Neural progenitor cell (in vitro differentiated cells): ENCODE measurements around the gene ZDHHC7. TPM values are rescaled to one million over a fixed set of nuclear protein-coding genes. Genes with fewer than 3 reads are reported as not detected.
A peak's percentile ranks its signal among the peaks of the same experiment; 100 is the strongest.

Experiments used
- DNase-seq: peaks from one replicate; pipeline ENCODE4 v3.0.0-alpha.2; 2016; ENCODE audit warnings: low spot score
- H2AFZ ChIP-seq: fragments of 200-600 bp; sonication (generic); replicated peaks from 2 replicates; pipeline ENCODE4 v1.6.1; 2016; ENCODE audit warnings: antibody characterized with exemption
- H3F3A ChIP-seq: fragments of 200-600 bp; sonication (generic); 2 replicates; pipeline ENCODE4 v1.6.1; 2016; ENCODE audit warnings: antibody characterized with exemption, low read depth
- H3K27ac ChIP-seq: fragments of 200-600 bp; sonication (generic); 2 replicates; pipeline ENCODE4 v1.5.1; 2016; ENCODE audit warnings: mild to moderate bottlenecking
- H3K27me3 ChIP-seq: fragments of 200-600 bp; sonication (generic); 2 replicates; pipeline ENCODE4 v1.6.1; 2016; ENCODE audit warnings: mild to moderate bottlenecking, moderate library complexity
- H3K36me3 ChIP-seq: fragments of 200-600 bp; sonication (generic); 2 replicates; pipeline ENCODE4 v1.5.1; 2016
- H3K4me1 ChIP-seq: fragments of 200-600 bp; sonication (generic); 2 replicates; pipeline ENCODE4 v1.6.1; 2016; ENCODE audit warnings: mixed run types
- H3K4me2 ChIP-seq: fragments of 200-600 bp; sonication (generic); 2 replicates; pipeline ENCODE4 v1.6.1; 2016
- H3K4me3 ChIP-seq: fragments of 200-600 bp; sonication (generic); 2 replicates; pipeline ENCODE4 v1.5.1; 2016
- H3K79me2 ChIP-seq: fragments of 200-600 bp; sonication (generic); 2 replicates; pipeline ENCODE4 v1.6.1; 2016; ENCODE audit warnings: low read depth
- H3K9ac ChIP-seq: fragments of 200-600 bp; sonication (generic); 2 replicates; pipeline ENCODE4 v1.6.1; 2016
- H3K9me3 ChIP-seq: fragments of 200-600 bp; sonication (generic); 2 replicates; pipeline ENCODE4 v1.5.1; 2016; ENCODE audit warnings: low read depth
- H4K20me1 ChIP-seq: fragments of 200-600 bp; sonication (generic); 2 replicates; pipeline ENCODE4 v1.6.1; 2016; ENCODE audit warnings: low read depth
- H3K27ac Mint-ChIP-seq: 3 replicates; pipeline ENCODE4 v1.8.0; 2021; ENCODE audit warnings: mixed read lengths
- H3K27me3 Mint-ChIP-seq: 2 replicates; pipeline ENCODE4 v1.8.0; 2022; ENCODE audit warnings: low read depth, mild to moderate bottlenecking, inconsistent platforms, moderate library complexity, mixed read lengths; ENCODE audit not compliant: insufficient read depth
- H3K36me3 Mint-ChIP-seq: 3 replicates; pipeline ENCODE4 v1.8.0; 2021; ENCODE audit warnings: mixed read lengths
- H3K4me1 Mint-ChIP-seq: 3 replicates; pipeline ENCODE4 v1.8.0; 2021; ENCODE audit warnings: mixed read lengths
- H3K4me3 Mint-ChIP-seq: 3 replicates; pipeline ENCODE4 v1.8.0; 2021; ENCODE audit warnings: mild to moderate bottlenecking, moderate library complexity, mixed read lengths
- H3K9me3 Mint-ChIP-seq: 3 replicates; pipeline ENCODE4 v1.8.0; 2020; ENCODE audit warnings: mixed read lengths
- CTCF ChIP-seq: fragments of 200-600 bp; sonication (generic); IDR thresholded peaks from 2 replicates; pipeline ENCODE4 v1.5.1; 2017; ENCODE audit warnings: antibody characterized with exemption, mild to moderate bottlenecking
- EZH2 ChIP-seq: fragments of 200-600 bp; sonication (generic); IDR thresholded peaks from 2 replicates; pipeline ENCODE4 v1.6.1; 2017; ENCODE audit warnings: antibody characterized with exemption, mild to moderate bottlenecking, moderate library complexity
- EZH2phosphoT487 ChIP-seq: fragments of 200-600 bp; sonication (generic); IDR thresholded peaks from 2 replicates; pipeline ENCODE4 v1.6.1; 2017; ENCODE audit warnings: antibody characterized with exemption
- total RNA-seq: library from RNA; depleted of rRNA; stranded (reverse); fragments of >200 nt; gene quantifications from 2 replicates; pipeline ENCODE4 v1.2.3, GENCODE V29; 2015; ENCODE audit warnings: low replicate concordance

The ZDHHC7 gene
- 53.3 and 57.0 TPM in 2 replicates for total RNA-seq

- H3K27ac Mint-ChIP-seq = peak within 1 kb of the TSS; percentile 96
- H3K27me3 ChIP-seq = no peaks in the 10 kb centered on the region
- H3K27ac ChIP-seq = peak within 1 kb of the TSS; percentile 79
- H2AFZ ChIP-seq = peak within 1 kb of the TSS; percentile 79
- H3K4me3 Mint-ChIP-seq = peak within 1 kb of the TSS; percentile 97
- no peaks in the 10 kb centered on the region for H3K9me3 ChIP-seq
- H3K9ac ChIP-seq = peak within 1 kb of the TSS; percentile 81
- H3K4me3 ChIP-seq = peak within 1 kb of the TSS; percentile 77
- H3K9me3 Mint-ChIP-seq = no peaks in the 10 kb centered on the region
- H3K4me1 Mint-ChIP-seq = peaks cover 20% of the 10 kb centered on the region
- H4K20me1 ChIP-seq = peaks cover 37% of the 10 kb centered on the region
- H3K36me3 ChIP-seq = no peaks in the 10 kb centered on the region
- H3K27me3 Mint-ChIP-seq = peaks cover 3% of the 10 kb centered on the region
- peaks cover 6% of the 10 kb centered on the region for H3K4me1 ChIP-seq
- TF ChIP-seq EZH2phosphoT487 (no peak), CTCF (peak; percentile 20), EZH2 (peak; percentile 36)
- H3K4me2 ChIP-seq = peak within 1 kb of the TSS; percentile 92
- H3K79me2 ChIP-seq = peaks cover 49% of the 10 kb centered on the region
- no peaks in the 10 kb centered on the region for H3K36me3 Mint-ChIP-seq
- H3F3A ChIP-seq = peaks cover 9% of the 10 kb centered on the region
- peak; percentile 94 for DNase-seq
Observed at GRCh38 chr16:85010931-85011845, at the start of gene ZDHHC7. Gene ZDHHC7, minus strand, starts transcription at chr16:85011535. Its CDS starts 20,917 bp downstream, at chr16:84990618.

GRCh38 chr16:85058909-85059308 is 47.6 kb upstream of the ZDHHC7 start:
- H3K27me3 ChIP-seq = no peaks in the 10 kb centered on the region
- TF ChIP-seq CTCF (no peak), EZH2 (no peak), EZH2phosphoT487 (no peak)
- Mint-ChIP-seq H3K4me3 (no peak overlapping the region), H3K27ac (no peak overlapping the region), H3K27me3 (peaks cover 6% of the 10 kb centered on the region), H3K9me3 (no peaks in the 10 kb centered on the region), H3K36me3 (no peaks in the 10 kb centered on the region), H3K4me1 (peaks cover 32% of the 10 kb centered on the region)
- no peak overlapping the region for H3K27ac ChIP-seq
- H2AFZ ChIP-seq = no peak overlapping the region
- no peaks in the 10 kb centered on the region for H3K36me3 ChIP-seq
- DNase-seq = no peak
- no peaks in the 10 kb centered on the region for H3F3A ChIP-seq
- H3K4me3 ChIP-seq = no peak overlapping the region
- H3K9ac ChIP-seq = no peak overlapping the region
- H3K4me2 ChIP-seq = no peak overlapping the region
- no peaks in the 10 kb centered on the region for H3K9me3 ChIP-seq
- H3K79me2 ChIP-seq = no peaks in the 10 kb centered on the region
- peaks cover 15% of the 10 kb centered on the region for H3K4me1 ChIP-seq
- no peaks in the 10 kb centered on the region for H4K20me1 ChIP-seq

- Mint-ChIP-seq H3K4me1 (peaks cover 32% of the 10 kb centered on the region), H3K27ac (no peak overlapping the region)
Observed at GRCh38 chr16:85057948-85058347, 46.6 kb upstream of the ZDHHC7 start.

More at GRCh38 chr16:85057948-85058347, 46.6 kb upstream of the ZDHHC7 start:
- no peaks in the 10 kb centered on the region for H3K79me2 ChIP-seq
- H3K27ac ChIP-seq = no peak overlapping the region
- no peak overlapping the region for H3K9ac ChIP-seq
- Mint-ChIP-seq H3K9me3 (no peaks in the 10 kb centered on the region), H3K4me3 (no peak overlapping the region), H3K27me3 (peaks cover 6% of the 10 kb centered on the region), H3K36me3 (peaks cover 2% of the 10 kb centered on the region)
- H3K4me1 ChIP-seq = peaks cover 15% of the 10 kb centered on the region
- H3F3A ChIP-seq = no peaks in the 10 kb centered on the region
- no peak overlapping the region for H3K4me3 ChIP-seq
- H3K27me3 ChIP-seq = no peaks in the 10 kb centered on the region
- TF ChIP-seq EZH2phosphoT487 = no peak
- no peak for TF ChIP-seq EZH2
- TF ChIP-seq CTCF = no peak
- H4K20me1 ChIP-seq = no peaks in the 10 kb centered on the region
- no peak overlapping the region for H3K4me2 ChIP-seq
- no peak overlapping the region for H2AFZ ChIP-seq
- no peaks in the 10 kb centered on the region for H3K9me3 ChIP-seq
- H3K36me3 ChIP-seq = no peaks in the 10 kb centered on the region
- DNase-seq = no peak
